NOMO-1 (cell line): ENCODE measurements around the gene CTNNA2.
A peak's percentile ranks its signal among the peaks of the same experiment; 100 is the strongest.
"Not testable (repeated sequence)": the region's sequence is repeated elsewhere in the genome, so short reads cannot be mapped to it uniquely, and the experiment has no call there.

ENCODE experiments used
- DNase-seq, 2 experiments: peaks; one replicate each; lab custom pipeline; 2025; ENCODE audit not compliant: unreplicated experiment in 2 of 2; lab: John Stamatoyannopoulos, UW

The CTNNA2 gene

GRCh38 chr2:80168037-80168436 lies 655.2 kb downstream of the CTNNA2 start:
- DNase-seq = no peak

GRCh38 chr2:80168801-80169200 lies 656.0 kb downstream of the CTNNA2 start:
- DNase-seq = no peak

GRCh38 chr2:80169811-80170594 lies 657.2 kb downstream of the CTNNA2 start:
- DNase-seq = no peak

- no peak for DNase-seq
Measured at GRCh38 chr2:80185091-80185490, 672.2 kb downstream of the CTNNA2 start.

- no peak for DNase-seq
Measured at GRCh38 chr2:80186262-80186661, 673.4 kb downstream of the CTNNA2 start.

GRCh38 chr2:80187156-80187555 lies 674.3 kb downstream of the CTNNA2 start:
- no peak for DNase-seq

- DNase-seq = no peak
Measured at GRCh38 chr2:80190166-80190565, 677.3 kb downstream of the CTNNA2 start.

GRCh38 chr2:80193566-80193965 lies 680.7 kb downstream of the CTNNA2 start:
- no peak for DNase-seq

GRCh38 chr2:80195034-80195433 lies 682.2 kb downstream of the CTNNA2 start:
- no peak for DNase-seq

- DNase-seq = no peak
Measured at GRCh38 chr2:80198042-80198441, 685.2 kb downstream of the CTNNA2 start.

- no peak for DNase-seq
Measured at GRCh38 chr2:80199504-80199903, 686.7 kb downstream of the CTNNA2 start.

- DNase-seq = not testable (repeated sequence)
Measured at GRCh38 chr2:80203929-80204328, 691.1 kb downstream of the CTNNA2 start.

- peak in 1 of 2 experiments; percentile 17 for DNase-seq
Measured at GRCh38 chr2:80205498-80205897, 692.6 kb downstream of the CTNNA2 start.

- DNase-seq = no peak
Measured at GRCh38 chr2:80209458-80209857, 696.6 kb downstream of the CTNNA2 start.

GRCh38 chr2:80217446-80217845 lies 704.6 kb downstream of the CTNNA2 start:
- no peak for DNase-seq

- no peak for DNase-seq
Measured at GRCh38 chr2:80222644-80223043, 709.8 kb downstream of the CTNNA2 start.

GRCh38 chr2:80231421-80231820 lies 718.6 kb downstream of the CTNNA2 start:
- DNase-seq = no peak

GRCh38 chr2:80233333-80233732 lies 720.5 kb downstream of the CTNNA2 start:
- DNase-seq = no peak

- no peak for DNase-seq
Measured at GRCh38 chr2:80238692-80239469, 726.0 kb downstream of the CTNNA2 start.

GRCh38 chr2:80242355-80242910 lies 729.6 kb downstream of the CTNNA2 start:
- no peak for DNase-seq

GRCh38 chr2:80244905-80245584 lies 732.2 kb downstream of the CTNNA2 start:
- DNase-seq = peak; percentile 15 to 66
